Tongue (tissue), 2 donors: ENCODE data around the gene SEMA3A. TPM values are rescaled to one million over a fixed set of nuclear protein-coding genes. Genes with fewer than 3 reads are reported as not detected.
"Not testable (repeated sequence)": the region's sequence is repeated elsewhere in the genome, so short reads cannot be mapped to it uniquely, and the experiment has no call there.

Source experiments
- DNase-seq: peaks from one replicate; pipeline ENCODE4 v3.0.0-alpha.2; 2015
- total RNA-seq: library from RNA; depleted of rRNA; stranded (reverse); fragments of >200 nt; gene quantifications from one replicate; pipeline ENCODE4 v1.2.3, GENCODE V29; 2014

SEMA3A gene
- total RNA-seq: 16.1 TPM

- DNase-seq: peak; percentile 83
These were observed at the start of gene SEMA3A for GRCh38 chr7:84194484-84195271. TSS of gene SEMA3A (minus strand) at chr7:84194789. CDS start at chr7:84194586, 203 bp downstream.

GRCh38 chr7:84243037-84243436 is 48.4 kb upstream of the SEMA3A start:
- not testable (repeated sequence) for DNase-seq

GRCh38 chr7:84238596-84238995 is 44.0 kb upstream of the SEMA3A start:
- no peak for DNase-seq

GRCh38 chr7:84237533-84238173 is 43.1 kb upstream of the SEMA3A start:
- no peak for DNase-seq

DNA sequence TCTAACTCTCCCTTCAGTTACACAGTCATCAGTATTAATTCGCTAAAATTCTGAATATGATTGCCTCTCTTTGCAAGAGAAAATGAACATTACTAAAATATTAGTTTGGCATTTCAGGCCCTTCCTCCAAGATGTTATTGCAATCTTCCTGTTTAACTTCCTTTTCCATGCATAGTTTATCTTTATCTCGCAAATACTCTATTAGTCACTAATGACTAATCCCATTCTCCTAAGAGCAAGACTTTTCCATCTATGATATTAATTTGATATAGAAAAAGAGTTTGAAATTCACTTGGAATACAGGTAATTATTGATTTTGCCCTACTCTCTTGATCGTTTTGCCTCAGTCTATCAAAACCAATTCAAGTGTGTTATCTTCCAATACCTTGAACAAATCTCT is 41.8 kb upstream of the SEMA3A start:
- no peak for DNase-seq

DNA sequence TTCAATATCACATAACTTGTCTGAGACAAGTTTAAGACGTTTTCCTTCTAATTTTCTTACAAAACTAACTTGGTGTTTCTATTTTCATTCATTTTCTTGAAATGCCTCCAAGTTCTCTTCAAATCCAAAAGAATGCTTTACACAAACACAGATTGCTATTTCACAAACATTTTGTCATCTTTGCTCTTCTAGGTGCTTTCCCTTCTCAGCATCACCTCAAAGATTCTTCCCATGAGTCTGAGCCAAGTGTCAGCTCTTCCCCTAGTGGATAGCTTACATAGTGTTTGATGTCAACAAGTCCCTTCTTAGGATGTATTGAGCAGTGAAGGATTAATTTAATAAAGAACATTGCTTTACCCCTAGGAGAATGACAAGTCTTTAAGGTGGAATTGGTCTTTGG is 38.1 kb upstream of the SEMA3A start:
- DNase-seq: peak; percentile 38

GRCh38 chr7:84231157-84231556 is 36.6 kb upstream of the SEMA3A start:
- no peak for DNase-seq

DNA sequence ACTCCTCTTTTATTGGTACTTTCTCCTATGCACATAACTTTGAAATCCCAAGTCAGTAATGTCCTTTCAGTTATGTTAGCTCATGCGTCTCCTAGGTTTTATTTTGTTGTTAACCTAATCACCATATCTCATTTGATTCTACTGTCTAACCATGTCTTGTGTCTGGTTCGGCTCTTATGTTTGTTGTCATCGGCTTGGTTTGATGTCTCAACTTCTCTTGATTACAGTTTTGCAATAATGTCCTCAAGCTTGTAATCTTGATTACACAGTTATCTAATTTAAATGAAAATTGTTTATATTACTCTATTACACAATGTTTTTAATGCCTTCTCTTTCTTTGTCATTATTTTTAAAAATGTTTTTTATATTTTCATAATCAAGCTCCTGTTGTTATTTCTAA is 35.9 kb upstream of the SEMA3A start:
- DNase-seq: no peak

DNA sequence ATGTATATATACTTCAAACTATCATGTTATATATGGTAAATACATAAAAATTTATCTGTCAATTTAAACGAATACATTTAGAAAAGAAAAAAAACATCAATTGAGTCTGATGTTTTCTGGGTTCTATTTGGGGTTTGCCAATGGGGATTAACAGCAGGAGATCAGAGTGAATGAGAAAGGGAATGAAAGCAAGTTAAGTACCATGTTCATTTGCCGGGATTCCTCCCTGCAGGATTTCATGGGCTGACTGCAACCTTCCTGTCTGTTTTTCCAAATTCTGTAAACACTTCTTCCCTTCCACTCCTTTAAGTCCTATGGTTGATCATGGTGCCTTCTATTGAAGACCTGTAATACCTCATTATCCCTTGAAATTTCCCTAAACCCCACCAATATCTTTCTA is 33.9 kb upstream of the SEMA3A start:
- DNase-seq: no peak

- no peak for DNase-seq
These were observed 32.2 kb upstream of the SEMA3A start for GRCh38 chr7:84226759-84227158.

DNA sequence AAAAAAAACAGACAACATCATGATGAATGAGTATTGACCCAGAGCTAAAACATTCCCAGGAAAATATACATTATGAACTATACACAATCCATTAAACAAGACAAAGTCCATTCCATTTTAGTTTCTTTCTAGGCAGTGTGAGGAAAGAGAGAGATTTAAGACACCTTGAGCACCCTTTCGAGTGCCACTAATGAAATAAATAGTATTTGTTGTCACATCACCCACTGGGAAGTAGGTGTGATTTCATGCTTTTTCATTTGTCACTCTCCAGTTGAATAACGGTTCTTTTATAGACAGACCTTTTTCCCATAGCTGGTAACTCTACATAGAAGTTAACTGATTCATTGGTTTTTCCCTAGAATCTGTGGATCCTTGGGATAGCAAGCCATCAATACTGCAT is 29.9 kb upstream of the SEMA3A start:
- no peak for DNase-seq

DNA sequence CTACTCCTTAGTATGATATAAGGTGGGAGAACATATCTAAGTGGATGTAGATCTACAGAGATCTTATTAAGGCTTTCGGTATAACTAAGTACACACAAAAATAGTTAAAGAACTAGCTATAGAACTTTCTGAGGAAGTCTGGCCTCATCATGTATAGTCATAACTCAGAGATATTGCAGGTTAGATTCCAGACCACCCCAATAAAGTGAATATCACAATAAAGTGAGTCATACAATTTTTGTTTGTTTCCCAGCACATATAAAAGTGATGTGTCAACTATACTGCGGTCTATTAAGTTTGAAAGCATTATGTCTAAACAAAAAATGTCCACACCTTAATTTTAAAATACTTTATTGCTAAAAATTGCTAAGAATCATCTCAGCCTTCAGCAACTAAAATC is 24.7 kb upstream of the SEMA3A start:
- no peak for DNase-seq

GRCh38 chr7:84218681-84219080 is 24.1 kb upstream of the SEMA3A start:
- no peak for DNase-seq

DNA sequence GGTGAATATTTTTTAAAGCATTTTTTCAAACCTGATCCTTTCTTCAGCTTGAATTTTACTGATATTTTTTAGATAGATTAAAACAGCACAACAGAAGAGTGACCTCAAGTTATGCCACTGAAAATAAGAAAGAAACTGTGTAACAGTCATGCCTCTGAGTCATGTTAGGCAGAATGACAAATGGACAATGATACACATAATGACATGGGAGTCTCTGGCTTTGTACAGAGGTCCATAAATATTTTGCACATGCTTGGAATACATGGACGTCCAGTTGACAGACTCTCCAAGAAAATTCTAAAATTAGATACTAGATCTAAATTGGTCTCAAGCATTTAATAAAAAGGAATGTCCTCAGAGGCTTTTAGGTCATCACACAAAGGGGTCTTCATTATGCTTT is 21.9 kb upstream of the SEMA3A start:
- DNase-seq: peak; percentile 22

DNA sequence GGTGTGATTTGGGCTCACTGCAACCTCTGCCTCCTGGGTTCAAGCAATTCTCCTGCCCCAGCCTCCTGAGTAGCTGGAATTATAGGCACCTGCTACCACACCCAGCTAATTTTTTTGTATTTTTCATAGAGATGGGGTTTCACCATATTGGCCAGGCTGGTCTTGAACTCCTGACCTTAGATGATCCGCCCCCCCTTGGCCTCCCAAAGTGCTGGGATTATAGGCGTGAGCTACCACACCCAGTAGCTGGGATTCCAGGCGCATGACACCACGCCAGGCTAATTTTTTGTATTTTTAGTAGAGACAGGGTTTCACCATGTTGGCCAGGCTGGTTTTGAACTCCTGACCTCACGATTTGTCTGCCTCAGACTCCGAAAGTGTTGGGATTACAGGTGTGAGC is 20.2 kb upstream of the SEMA3A start:
- not testable (repeated sequence) for DNase-seq

GRCh38 chr7:84210301-84210700 is 15.7 kb upstream of the SEMA3A start:
- DNase-seq: no peak

DNA sequence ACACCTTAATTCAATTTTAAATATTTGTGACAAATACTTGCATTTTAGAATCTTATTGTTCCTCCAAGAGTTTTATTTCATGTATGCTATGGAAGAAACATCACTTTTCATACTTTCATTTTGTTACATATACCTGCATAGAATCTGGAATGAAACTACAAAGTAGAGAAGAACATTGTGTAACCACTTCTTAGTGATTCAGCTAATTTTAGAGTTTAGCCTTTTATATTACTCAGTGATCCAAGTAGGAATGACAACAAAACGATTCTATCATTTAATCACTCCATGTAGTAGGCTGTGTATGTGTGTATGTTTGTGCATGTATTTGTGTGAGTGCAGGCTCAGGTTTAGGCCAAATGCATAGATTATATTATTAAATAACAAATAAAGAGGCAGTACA is 14.4 kb upstream of the SEMA3A start:
- DNase-seq: no peak

DNA sequence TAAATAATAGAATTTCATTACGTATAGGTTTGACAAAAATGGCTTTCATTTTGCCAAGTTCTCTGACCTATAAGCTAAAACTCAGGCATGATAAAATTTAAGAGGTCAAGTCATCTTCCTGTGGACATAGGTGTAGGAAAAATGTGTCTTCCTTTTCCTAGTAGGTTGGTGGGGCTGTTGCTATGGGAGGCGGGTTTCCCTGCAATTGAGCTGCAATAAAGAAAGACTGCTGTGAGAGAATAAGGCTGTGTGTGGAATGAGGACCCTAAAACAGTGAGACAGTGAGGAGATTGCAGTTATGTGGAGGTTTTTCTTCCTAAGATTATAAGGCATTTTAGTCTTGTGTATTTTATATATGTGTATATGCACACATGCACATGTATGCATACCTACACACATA is 13.0 kb upstream of the SEMA3A start:
- no peak for DNase-seq

DNA sequence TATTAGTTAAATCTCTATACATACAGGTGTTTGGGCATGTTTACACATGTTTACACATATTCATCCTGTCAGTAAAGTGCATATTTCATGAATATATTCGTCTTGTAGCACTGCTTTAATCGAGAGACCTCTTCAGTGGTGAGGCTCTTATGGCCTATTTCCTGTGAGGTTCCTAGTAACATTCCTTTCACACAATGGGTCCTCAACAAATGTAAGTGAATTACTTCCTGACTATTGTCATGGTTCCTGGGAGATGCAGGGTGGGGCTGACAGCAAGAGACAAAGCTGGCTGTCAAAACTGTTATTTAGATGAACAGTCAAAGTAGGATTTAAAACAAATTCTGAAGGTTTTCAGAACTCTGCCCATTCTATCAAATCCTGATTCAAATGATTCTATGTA is 12.4 kb upstream of the SEMA3A start:
- DNase-seq: no peak

DNA sequence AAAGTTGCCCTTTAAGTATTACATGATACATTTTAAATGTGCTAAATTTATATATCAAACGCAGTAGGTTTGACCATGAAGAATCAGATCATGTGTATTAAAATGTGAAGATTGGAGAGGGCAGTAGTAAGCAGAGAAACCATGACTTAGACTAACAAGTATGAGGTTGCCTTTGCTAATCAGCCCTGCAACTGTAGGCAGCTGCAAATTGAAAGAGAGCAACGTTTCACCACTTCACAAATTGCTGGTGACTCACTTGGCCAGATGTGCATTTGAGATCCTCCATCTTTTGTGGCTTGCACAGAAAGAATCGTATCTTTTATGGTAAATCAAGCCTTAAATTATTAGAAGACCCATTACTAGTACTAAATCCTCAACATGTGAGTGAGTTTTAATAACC is 10.1 kb upstream of the SEMA3A start:
- DNase-seq: no peak

- no peak for DNase-seq
These were observed 8.3 kb upstream of the SEMA3A start for GRCh38 chr7:84202855-84203254.

- DNase-seq: no peak
These were observed 6.3 kb upstream of the SEMA3A start for GRCh38 chr7:84200859-84201258.

DNA sequence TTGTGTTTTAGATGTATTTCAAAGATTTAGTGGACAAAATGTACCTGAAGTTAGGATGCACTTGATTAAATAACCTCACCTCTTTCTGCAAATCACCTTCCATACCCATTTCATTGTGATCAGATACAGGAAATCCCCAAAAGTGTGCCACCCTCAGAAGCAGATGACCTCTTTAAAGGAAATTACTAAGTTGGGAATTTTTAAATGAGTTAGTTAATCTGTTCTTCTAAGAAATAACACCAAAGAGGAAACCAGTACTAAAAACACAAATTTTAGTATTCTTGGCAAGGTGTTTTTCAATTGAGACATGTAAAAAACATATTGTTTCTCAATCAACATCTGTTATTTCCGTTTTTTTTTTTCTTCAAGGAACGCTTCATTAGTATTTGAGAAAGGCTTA is 4.6 kb upstream of the SEMA3A start:
- DNase-seq: no peak

DNA sequence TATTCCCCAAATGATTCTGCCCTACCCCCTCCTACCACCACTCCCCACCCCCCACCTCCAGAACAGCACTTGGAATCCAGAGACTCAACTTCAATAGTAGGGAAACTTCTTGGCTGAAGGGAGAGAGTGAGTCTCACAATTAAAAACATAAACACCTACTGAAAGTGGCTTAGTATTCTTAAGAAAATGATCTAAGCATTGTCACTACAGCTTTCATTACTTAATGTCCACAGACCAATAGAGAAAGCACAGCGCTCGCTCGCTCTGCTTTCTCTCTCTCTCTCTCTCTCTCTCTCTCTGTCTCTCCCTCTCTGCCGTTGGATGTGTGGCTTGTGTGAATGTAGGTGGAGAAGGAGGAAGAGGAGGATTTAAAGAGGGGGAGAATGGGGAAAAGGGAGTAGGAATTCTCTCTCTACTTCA is 1.5 kb upstream of the SEMA3A start:
- DNase-seq: peak; percentile 73
